Right renal pelvis (tissue), 4 donors: Measurements from ENCODE around the gene PRM3. TPM values are rescaled to one million over a fixed set of nuclear protein-coding genes. Genes with fewer than 3 reads are reported as not detected.
"Not testable (repeated sequence)": the region's sequence is repeated elsewhere in the genome, so short reads cannot be mapped to it uniquely, and the experiment has no call there.

ENCODE experiments used
- DNase-seq, 4 donors: peaks; one replicate each; pipeline ENCODE4 v3.0.0-alpha.2; 2013; ENCODE audit warnings: low read depth in 4 of 4, low spot score in 3 of 4, missing footprints in 1 of 4
- polyA plus RNA-seq, 4 donors: library from polyadenylated mRNA; unstranded; fragments of 120-200 nt; gene quantifications; one replicate each; pipeline ENCODE4 v1.2.1, GENCODE V29; 2013; ENCODE audit not compliant: insufficient read length in 4 of 4

Gene PRM3
- polyA plus RNA-seq, 4 donors: not detected

GRCh38 chr16:11306997-11307638 lies 33.7 kb upstream of the PRM3 start:
- no peak for DNase-seq

- no peak for DNase-seq
These were observed 33.0 kb upstream of the PRM3 start for GRCh38 chr16:11306381-11306780.

GRCh38 chr16:11303405-11304138 lies 30.1 kb upstream of the PRM3 start:
- no peak for DNase-seq

- no peak for DNase-seq
These were observed 29.5 kb upstream of the PRM3 start for GRCh38 chr16:11302977-11303376.

GRCh38 chr16:11301645-11302501 lies 28.4 kb upstream of the PRM3 start:
- no peak for DNase-seq

GRCh38 chr16:11300560-11300892 lies 27.1 kb upstream of the PRM3 start:
- DNase-seq: no peak

- DNase-seq: no peak
These were observed 26.6 kb upstream of the PRM3 start for GRCh38 chr16:11299865-11300559.

- not testable (repeated sequence) for DNase-seq
These were observed 25.6 kb upstream of the PRM3 start for GRCh38 chr16:11298950-11299547.

GRCh38 chr16:11298143-11298900 lies 24.9 kb upstream of the PRM3 start:
- DNase-seq: no peak

- DNase-seq: no peak
These were observed 24.2 kb upstream of the PRM3 start for GRCh38 chr16:11297492-11298142.

- DNase-seq: no peak
These were observed 23.5 kb upstream of the PRM3 start for GRCh38 chr16:11296706-11297491.

GRCh38 chr16:11296351-11296705 lies 22.9 kb upstream of the PRM3 start:
- no peak for DNase-seq

- no peak for DNase-seq
These were observed 22.2 kb upstream of the PRM3 start for GRCh38 chr16:11295672-11296071.

- no peak for DNase-seq
These were observed 18.8 kb upstream of the PRM3 start for GRCh38 chr16:11292076-11292748.

GRCh38 chr16:11291091-11291703 lies 17.8 kb upstream of the PRM3 start:
- no peak for DNase-seq

GRCh38 chr16:11290102-11290893 lies 16.9 kb upstream of the PRM3 start:
- DNase-seq: no peak

- not testable (repeated sequence) for DNase-seq
These were observed 16.3 kb upstream of the PRM3 start for GRCh38 chr16:11289696-11290095.
